ENCODE results near the gene STK39.
A peak's percentile ranks its signal among the peaks of the same experiment; 100 is the strongest.

STK39 gene

DNA sequence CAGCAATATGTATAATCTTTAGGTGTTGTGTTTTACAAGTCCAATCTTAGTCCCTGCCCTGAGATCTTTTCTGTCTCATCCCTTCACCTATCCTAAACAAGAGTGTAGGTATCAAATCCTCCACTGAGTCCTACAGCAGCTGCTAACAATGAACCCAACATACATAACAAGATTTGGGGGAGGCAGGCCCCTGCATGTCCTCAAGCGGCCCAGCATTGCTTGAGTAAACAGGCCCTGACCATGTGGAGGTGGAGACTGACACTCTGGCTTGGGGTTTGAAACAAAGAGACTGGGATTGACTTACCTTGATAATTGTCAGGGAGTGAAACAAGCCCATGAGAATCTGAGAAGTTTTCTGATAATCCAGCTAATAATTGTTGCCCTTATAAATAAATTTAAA, 213.4 kb downstream of the STK39 start:
- DNase-seq = no peak

DNA sequence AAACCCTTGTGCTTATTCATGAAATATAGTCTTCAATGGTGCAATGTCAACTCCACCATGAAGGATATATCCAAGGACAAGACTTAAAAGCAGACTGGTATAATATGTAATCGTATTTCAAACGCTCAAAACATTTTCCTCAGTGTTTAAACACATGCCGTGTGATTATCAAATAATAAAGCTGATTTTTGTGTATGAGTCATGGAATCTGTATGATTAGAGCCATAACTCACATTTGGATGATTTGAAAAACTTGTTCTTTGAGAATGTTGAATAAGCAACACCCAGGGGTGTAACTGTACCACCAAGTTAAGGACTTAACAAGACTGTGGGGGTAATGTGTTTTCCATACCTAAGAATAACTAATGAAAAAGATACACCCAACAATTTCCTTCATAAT, 215.3 kb downstream of the STK39 start:
- no peak for DNase-seq

DNA sequence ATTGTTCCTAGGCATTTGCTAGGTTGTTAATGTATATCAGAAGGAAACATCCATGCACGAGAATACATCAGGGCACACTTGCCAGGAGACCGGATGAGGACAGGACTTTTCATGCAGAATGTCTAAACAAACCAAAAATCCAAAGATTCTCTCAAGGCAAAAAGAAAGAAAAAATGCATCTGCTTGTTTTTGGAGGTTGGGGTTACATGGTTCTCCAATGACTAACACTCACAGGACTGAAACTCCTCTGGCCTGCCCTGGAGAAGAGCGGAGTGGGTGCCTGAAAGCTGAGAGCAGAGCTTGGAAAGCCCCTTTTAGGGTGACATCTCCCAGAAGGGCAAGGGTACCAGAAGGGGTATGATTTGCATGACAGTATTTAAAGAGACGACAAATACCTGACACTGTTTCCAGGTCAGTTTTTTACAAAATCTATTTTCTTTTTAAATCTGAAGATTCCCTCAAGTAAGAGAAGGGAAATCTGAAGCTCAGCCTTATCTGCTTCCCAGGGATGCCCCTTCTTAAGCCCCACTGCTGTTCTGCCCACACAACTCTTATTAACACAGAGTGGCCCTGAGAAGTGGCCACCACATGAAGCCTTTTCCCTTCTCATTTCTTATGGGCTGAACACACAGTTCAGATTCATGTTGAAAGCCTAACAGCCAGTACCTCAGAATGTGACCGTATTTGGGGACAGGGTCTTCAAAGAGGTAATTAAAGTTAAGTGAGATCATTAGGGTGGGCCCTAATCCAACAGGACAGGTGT, 216.4 kb downstream of the STK39 start:
- DNase-seq = peak; percentile 7

DNA sequence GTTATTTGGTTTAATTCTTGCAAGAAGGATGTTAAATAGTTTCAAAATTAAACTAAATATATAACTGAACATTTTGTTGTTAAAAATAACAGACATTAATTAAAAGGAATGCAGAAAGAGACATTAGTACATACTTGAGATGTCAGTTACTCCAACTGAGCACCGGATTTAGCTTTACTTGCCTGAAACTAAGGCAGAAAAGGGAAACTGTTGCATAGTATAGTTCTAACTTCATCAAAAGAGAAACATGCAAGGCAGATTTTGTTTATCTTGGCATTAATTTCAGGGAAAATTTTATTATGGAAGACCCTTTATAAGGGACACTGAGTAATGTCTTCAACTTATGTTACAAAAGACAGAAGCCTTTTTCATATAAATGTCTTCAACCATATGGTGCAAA, 218.3 kb downstream of the STK39 start:
- no peak for DNase-seq

DNA sequence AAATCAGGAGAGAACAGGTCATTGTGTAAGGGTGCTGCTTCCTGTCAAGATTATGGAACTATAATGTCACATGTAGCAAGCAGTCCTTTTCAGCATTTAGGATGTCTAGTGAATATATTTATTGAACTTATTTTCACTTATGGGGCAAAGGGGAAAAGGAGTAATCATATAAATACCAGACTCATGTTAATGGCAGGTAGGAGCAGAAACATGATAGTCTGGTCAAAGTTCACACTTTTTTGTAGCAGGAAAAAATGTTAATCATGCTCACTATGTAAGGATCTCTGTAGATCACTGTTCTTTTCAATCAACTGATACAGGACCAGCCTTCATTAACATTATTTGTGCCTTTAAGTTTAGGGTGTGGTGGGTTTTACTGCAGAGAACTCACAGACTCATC, 219.0 kb downstream of the STK39 start:
- DNase-seq = no peak

DNA sequence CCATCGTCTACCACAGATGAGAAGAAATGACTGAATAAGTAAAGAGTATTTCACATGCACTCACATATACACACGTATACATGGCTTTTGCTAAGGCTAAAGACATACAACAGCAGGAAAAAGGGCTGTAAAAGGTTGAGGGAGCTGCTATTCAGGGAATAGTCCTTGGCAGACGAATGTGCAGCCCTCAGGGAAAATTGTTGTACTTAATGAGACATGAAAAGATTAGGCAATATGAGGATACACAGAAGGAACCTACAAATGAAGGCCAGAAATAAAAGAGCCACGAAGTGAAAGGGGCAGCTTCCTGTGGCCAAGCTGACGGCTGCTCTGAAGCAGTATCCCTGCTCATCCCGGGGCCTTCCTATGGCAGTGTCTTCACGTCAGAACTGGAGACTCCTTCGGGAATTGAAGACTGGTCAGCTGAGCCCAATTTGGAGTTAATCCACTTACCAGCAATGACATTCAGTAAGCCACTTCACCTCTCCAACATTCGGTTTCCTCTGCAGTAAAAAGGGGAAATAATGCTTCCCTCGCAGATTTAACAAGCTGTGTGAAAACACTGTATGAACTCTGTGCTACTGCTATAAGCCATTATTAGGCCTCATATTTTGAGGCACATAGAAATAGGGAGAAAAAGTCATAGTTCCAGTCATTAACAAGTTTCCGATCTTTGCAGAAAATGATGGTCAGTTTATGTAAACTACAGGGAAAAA, 221.8 kb downstream of the STK39 start:
- DNase-seq = no peak

DNA sequence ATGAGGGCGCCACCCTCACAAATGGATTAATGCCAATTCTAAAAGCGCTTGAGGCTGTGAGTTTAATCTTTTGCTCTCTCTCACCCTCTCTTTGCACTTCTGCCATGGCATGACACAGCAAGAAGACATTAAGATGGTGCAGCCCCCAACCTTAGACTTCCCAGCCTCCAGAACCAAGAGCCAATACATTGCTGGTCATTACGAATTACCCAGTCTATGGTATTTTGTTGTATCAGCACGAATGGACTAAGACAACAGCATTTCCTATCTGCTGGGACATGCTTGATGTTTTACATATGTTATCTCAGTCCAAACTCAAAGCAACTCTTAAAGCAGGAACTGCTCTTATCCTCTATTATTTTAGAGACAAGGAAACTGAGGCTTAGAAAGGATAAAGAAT, 222.9 kb downstream of the STK39 start:
- no peak for DNase-seq

DNA sequence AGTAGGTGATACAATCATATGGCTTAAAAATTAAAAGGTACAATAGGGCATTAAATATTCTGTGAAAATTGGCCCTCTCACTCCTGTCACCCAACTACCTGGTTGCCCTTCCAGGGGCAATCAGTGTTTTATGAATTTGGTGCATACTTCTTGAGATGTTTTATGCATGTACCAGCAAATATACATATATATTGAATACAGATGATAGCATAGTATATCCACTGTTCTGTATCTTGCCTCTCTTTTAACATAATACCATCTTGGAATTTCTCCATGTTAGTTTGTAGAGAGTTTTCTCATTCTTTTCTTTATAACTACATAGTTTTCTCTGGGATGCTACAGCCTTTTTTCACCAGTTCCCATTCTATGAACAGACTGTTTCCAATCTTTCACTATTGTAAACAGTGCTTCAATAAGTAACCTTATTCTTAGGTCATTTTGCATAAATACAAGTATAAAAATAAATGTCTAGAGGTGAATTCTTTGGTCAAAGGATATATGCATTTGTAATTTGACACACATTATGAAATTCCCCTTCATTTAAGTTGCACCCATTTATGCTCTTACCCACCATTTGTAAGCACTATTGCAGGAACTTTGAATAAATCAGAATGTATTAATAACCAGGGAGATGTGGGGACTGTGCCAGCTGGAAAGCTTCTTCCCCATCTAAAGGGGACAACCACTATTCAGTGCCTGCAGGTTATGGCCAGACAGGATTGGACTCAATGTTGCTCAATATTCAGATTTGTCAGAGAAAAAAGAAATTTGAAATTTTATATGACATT, 225.4 kb downstream of the STK39 start:
- DNase-seq = no peak

DNA sequence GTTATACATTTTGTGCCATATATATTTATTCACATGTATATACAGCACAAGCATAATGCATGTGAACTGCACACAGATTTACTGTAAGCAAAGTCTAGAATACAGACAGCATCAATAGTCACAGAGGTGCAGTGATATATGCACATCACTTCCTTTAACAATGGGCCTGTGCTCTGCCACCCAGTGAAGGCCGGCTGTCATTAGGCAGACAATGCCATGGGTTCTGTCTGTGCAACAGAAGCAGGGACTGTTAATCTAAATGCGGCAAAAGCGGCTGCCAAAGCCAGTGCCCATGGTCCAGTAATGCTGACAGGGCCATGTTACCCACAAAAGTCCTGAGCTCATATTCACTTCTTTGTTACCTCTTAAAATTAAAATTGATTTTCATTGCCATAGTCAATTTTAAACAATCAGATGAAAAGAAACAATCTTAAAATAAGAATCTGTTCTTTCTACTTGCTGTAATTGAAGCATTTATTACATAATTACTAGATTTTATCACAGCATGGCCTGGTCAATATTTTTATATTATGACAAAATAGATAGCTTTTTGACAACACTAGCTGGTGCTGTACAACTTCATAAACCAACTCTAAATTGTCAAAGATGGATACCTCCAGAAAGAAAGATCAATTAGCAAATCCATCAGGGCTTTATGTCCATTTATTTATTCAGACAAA, 232.0 kb downstream of the STK39 start:
- DNase-seq = no peak

DNA sequence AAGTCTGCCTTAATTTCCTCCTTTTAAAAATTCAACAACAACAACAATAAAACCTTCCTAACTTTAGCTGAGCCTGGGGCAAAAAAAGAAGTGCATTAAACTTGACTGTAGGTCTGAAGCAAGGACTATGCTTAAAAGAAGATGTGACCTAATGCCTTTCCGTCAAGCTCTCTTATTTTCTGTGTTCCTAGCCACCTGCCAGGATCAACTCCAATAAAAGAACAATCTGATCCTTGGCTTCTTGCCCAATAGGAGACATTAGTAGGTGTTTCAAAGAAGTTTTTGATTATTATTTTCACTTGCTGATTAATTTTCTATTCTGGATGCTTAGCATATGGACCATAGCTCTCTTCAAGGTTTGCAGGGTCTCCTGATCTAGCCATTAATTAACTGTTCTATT, 237.5 kb downstream of the STK39 start:
- no peak for DNase-seq

DNA sequence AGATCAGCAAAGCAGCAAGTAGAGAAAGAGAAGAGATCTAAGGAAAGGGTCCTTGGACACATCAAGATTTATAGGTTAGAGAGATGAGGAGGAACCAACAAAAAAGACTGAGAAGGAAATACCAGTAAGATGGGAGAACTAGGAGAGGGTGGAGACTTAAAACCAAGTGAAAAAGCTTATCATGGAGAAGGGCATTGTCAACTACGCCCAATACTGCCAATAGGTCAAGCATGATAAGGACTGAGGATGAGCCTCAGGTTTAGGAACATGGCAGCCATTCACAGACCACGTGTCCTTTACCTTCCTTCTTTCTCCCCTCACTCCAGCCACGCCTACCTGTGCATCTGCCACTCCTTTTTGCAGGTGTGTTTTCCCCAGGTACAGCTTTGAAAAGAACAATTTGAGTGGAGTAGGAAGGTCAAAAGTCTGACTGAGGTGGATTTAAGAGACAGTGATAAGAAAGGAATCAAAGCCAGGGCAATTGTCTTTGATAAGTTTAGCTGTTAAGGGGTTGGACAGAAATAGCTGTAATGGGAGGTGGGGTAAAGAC, 238.7 kb downstream of the STK39 start:
- DNase-seq = no peak

DNA sequence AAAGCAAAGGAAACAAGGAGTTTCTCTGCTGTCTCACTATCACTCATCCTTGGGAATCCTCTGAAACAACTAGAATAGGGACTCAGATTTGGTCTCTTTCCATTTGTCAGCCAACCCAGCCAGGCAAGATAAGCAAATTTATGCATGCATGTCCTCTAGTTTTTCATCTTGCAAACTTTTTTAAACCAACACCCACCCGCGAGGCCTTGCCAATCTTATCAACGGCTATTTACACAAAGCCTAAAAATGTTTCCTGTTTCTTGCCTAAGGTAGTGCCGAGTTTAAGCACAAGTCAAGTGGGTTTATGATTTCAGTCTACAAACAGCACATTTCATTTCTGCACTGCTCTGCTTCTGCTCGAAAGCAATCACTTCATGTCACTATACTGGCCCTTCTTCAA, 240.9 kb downstream of the STK39 start:
- DNase-seq = no peak

DNA sequence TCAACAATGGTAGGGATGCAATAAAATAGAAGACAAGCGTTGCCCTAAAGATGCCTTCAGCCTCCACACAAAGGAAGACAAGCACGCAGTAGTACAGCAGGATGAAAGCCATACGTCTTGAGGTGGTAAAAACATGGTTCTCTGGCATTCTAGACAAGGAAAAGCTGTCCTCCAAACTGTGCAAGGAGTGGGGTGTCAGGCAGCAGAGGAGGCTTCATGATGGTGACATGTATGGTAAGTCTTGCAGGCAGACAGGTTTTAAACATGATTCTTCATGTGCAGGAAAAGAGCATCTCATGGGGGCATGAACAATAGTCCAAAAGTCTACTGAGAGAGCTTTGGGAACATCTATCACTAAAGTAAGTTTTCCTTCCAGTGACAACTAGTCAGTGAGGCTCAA, 241.8 kb downstream of the STK39 start:
- DNase-seq = no peak

DNA sequence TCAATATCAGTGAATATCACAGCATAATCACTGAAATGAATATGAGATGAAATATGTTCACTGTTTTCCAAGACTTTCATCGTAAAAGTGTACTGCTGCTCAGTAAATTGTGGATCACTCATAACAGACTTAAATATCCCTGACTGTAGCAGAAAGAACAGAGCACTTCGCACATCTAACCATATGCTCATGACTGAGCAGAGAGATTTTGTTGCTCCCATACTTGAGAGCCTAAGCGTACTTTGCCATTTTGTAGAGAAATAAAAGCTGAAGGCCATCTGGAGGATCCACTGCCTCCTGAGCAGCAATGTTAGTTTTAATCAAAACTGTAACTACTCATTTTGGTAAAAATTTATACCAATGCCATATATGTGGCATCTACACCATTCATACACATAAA, 243.5 kb downstream of the STK39 start:
- DNase-seq = no peak

DNA sequence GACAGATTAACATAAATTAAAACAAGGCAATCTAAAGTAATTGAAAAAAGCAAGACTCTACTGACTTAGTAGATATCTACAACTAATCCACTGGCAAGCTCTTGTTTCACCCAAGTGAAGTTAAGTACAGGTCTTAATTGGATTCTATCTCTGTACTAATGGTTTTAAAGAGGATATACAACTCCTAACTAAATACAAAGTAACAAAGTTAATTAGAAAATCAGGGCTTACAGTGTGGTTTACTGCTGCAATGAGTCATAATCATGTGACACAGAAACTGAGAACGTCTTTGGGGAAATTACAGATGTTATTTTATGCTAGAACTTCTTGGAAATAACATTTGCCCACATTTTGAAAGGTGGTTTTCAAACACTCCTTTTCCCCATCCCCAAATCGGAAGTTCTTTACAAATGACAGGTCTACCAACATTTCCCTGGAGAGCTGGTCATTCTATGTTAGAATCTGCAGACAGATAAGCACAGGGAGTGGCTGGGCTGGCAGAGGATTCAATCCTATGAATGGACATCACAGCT, 245.3 kb downstream of the STK39 start:
- no peak for DNase-seq

DNA sequence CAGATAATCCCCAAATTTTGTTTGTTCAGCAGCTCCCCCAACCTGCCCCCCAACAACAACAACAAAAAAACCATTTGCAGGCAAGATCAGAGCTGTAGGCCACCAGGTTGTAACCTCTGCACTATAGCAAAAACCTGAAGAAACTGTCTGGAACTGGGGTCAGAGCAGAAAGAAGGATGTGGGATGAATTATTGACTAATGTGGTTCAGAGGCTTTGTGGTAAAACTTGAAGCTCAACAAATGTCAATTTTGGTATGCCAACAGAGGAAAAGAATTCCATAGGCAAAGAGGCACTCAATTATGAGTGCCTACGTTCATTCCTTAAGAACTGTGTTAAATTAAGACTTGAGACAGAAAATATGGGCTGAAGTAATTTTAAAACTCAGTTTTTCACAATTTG, 255.1 kb downstream of the STK39 start:
- no peak for DNase-seq

DNA sequence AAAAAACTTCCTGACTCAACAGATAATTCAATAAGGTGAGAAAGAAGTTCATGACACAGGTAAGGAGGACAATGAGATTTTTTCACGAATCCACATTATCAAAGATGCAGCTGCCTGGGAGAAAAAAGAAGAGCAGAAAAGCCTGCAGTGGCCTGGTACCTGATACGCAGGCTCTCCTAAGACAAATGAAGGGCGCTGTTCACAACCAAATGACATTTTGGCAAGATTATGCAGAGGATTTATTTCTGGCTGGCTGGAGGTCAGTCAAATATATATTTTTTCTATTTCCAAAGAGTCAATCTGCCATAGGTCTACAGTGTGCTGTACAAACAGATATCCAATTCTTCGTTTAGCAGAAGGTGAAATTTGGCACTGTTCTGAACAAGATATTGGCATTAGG, 257.3 kb downstream of the STK39 start:
- DNase-seq = no peak

DNA sequence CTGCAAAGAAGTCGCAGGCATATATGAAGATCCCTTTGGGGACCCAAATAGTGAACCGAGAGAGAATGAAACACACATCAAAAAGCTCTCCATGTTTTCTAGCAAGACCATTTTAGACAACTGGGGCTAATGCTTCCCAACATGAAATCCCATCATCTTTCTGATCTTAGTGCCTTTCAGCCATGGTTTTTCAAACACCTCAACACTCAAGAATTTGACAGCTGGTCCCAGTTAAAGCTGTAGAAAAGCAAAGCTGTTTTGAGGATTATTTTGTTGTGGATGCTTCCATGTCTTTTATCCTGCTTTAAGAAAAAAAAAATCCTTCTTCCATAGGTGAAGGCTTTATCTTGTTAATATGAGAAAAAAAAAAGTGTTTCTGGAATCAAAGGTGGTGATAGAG, 259.1 kb downstream of the STK39 start:
- no peak for DNase-seq

DNA sequence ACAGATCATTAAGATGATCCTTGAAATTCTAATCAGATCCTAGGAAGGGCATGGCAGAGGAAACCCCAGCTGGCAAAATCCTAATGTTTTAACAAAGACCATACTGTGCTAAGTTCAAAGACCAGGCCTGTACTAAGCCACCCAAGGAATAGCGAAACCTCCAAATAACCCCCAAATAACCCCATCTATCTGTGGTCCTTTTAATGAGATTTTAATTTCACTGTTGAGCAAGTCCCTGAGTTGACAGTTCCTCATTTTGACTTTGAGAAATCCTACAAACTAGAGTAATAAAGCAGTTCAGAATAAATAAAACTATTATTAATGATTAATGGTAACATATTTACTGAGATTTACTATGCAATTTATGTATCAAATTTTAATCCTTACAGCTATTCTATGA, 259.8 kb downstream of the STK39 start:
- no peak for DNase-seq

DNA sequence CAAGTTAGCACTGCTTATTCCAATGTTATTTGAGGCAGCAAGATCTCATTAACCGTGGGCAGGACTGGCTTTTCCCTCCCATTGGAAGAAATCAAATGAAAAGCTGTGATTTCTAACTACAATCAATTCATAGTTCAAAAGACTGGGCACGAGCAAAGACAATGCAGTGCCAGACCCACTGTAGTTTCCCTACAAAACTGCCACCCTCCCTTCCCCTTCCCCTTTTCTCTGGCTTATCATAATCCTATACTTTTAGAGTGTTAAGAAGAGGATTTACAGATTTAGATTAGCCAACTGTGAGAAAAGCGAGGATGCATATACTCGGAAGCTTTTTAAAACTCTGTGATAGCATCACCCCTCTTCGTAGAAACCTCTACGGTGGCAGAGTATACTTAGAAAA, 260.4 kb downstream of the STK39 start:
- no peak for DNase-seq

DNA sequence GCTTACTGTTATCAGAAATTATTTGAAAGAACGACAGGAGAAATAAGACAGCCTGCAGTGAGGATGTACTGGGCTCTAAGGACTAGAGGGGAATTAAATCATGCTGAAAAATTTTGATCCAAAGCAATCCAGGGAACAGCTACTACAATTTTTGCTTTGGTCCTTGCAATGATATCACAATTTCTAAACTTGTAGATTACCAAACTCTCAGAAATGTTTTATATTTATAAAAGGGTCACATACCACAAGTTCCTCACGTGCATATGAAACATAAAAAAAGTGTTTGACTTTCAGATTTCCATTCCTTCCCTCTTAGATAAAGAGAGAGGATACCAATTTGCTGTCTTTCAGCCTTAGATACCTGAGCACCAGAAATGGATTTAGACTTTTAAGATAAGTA, 261.2 kb downstream of the STK39 start:
- DNase-seq = no peak

DNA sequence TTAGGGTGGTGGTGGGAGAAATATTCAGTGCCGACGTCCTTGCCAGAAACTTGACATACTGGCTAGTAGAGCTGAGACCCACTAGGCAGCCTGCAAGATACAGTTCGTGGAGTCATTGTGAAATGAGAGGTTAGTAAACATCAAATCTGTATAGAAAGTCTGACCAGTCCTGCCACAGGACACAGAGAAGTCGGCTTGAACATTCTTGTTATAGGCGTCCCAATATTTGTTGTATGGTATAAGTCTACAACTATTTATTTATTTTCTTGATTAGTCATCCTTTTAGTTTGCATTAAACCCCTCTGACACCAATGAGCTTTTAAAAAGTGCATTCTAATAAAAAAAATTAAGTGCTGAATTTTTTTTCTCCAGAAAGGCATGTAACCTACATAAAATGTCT, 265.4 kb downstream of the STK39 start:
- no peak for DNase-seq

DNA sequence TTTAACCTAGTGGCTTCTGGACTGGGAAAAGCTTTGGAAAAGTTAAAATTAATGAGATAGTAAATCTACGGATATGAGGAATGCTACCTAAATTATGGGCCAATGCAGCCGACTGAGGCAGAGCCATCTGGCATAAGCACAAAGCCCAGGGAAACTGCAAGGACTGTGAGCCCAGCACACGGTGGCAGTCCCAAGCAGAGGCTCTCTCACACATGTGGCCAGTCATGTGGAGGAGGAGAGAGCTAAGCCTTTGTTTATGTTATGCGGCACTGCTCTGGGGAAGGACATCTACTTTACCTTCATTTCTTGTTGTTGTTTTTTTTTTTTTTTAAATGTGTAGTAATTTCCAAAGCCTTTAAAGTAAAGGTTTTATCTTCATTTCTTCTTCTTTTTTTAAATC, 267.0 kb downstream of the STK39 start:
- no peak for DNase-seq

Data from NCI-H226 (cell line).